ENCODE results near the gene MBD5. TPM values are rescaled to one million over a fixed set of nuclear protein-coding genes. Genes with fewer than 3 reads are reported as not detected.

MBD5 gene
- total RNA-seq: 8.3 TPM

DNA sequence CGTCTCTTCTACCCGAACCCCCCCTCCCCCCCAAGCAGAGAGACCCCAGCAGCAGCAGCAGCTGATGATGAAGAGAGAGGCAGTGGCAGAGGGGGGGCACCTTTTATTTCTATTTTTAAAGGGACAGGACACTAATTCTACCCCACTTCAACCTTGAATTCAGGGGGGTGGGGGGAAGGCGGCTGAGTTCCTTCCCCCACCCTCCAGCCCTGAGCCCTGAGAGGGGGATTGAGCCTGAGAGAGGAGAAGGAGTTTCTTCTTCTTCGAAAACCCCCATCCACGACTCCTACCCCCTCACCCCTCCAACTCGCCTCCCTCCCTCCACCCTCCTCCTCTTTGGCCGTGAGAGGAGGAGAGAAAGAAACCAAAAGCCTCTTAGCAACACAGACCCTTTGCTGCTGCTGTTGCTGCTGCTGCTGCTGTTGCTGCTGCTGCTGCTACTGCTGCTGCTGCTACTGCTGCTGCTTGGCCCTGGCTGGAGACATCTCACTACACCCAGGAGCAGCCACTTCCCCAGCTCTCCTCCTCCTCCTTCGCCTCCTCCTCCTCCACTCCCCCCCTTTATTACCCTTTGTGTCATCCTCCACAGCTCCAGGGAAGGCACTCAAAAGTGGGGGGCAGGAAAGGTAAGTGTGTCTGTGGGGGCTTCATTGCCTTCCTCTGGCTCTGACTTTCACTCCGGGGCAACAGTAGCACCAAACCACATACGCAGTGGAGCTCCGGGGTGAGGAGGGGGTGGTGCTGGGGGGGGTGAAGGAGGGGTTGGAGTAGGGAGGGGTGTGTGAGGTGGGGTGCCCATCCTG lies at the start of gene MBD5:
MBD5 (plus strand) TSS at position 33 of the 803 bp plus-strand sequence.
- peak in 1 of 2 donors; percentile 58 for DNase-seq (ENCODE audit: low spot score in 2 of 2)
- TF ChIP-seq, protein P1, sequence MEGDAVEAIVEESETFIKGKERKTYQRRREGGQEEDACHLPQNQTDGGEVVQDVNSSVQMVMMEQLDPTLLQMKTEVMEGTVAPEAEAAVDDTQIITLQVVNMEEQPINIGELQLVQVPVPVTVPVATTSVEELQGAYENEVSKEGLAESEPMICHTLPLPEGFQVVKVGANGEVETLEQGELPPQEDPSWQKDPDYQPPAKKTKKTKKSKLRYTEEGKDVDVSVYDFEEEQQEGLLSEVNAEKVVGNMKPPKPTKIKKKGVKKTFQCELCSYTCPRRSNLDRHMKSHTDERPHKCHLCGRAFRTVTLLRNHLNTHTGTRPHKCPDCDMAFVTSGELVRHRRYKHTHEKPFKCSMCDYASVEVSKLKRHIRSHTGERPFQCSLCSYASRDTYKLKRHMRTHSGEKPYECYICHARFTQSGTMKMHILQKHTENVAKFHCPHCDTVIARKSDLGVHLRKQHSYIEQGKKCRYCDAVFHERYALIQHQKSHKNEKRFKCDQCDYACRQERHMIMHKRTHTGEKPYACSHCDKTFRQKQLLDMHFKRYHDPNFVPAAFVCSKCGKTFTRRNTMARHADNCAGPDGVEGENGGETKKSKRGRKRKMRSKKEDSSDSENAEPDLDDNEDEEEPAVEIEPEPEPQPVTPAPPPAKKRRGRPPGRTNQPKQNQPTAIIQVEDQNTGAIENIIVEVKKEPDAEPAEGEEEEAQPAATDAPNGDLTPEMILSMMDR (IDR thresholded peaks at IDR 0.05): no peak
- H3K36me3 ChIP-seq: no peaks in the 10 kb centered on the region
- H3K27ac ChIP-seq: peak within 1 kb of the TSS; percentile 89 to 91
- intact Hi-C loops (cut with DNase I): loop anchor here (2.0 to 10.0 kb wide), 2 partner anchors 176 to 1564 kb away; partner anchors contain the start of genes ACVR2A and MMADHC
- H3K27me3 ChIP-seq: no peaks in the 10 kb centered on the region
- H3K4me1 ChIP-seq: peaks cover 3 to 15% of the 10 kb centered on the region in 2 donors
- H3K9me3 ChIP-seq: no peaks in the 10 kb centered on the region
- H3K4me3 ChIP-seq: peak within 1 kb of the TSS; percentile 81 to 86

GRCh38 chr2:147976102-147976501 lies 44.8 kb upstream of the MBD5 start:
- intact Hi-C loops (cut with DNase I): no loop called here
- Histone ChIP-seq H3K27me3 (no peaks in the 10 kb centered on the region), H3K9me3 (no peaks in the 10 kb centered on the region), H3K27ac (no peak overlapping the region), H3K4me3 (no peak overlapping the region), H3K36me3 (peaks cover 0 to 13% of the 10 kb centered on the region in 2 donors), H3K4me1 (no peaks in the 10 kb centered on the region)
- TF ChIP-seq, protein P1 (IDR thresholded peaks at IDR 0.05): no peak
- DNase-seq (ENCODE audit: low spot score in 2 of 2): no peak

DNA sequence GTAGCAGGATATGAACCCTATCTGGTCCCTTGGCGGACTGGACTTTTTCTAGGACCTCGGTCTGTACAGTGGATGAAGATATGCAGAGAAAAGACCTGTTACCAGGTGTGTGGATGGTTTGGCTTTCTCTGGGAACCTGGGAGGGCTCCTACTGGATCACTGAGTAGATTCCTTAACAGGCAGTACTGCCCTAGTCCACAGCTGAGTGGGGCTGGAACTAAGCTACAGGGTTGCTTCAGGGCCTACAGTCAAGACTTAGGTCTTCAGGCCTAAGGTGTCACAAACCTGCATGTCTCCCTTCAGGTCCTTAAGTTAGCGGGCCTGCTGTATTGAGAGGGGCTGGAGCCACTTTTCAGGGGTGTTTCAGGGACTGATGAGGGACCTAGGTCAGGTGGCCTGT lies 43.2 kb upstream of the MBD5 start:
- Histone ChIP-seq H3K27me3 (no peaks in the 10 kb centered on the region), H3K4me3 (no peak overlapping the region), H3K27ac (no peak overlapping the region), H3K4me1 (no peaks in the 10 kb centered on the region), H3K9me3 (no peaks in the 10 kb centered on the region), H3K36me3 (peaks cover 0 to 7% of the 10 kb centered on the region in 2 donors)
- no peak for DNase-seq (ENCODE audit: low spot score in 2 of 2)
- intact Hi-C loops (cut with DNase I): no loop called here
- TF ChIP-seq, protein P1 (IDR thresholded peaks at IDR 0.05): no peak

GRCh38 chr2:147980940-147981528 lies 39.9 kb upstream of the MBD5 start:
- Histone ChIP-seq H3K36me3 (no peaks in the 10 kb centered on the region), H3K9me3 (no peaks in the 10 kb centered on the region), H3K4me1 (no peaks in the 10 kb centered on the region), H3K4me3 (no peak overlapping the region), H3K27ac (no peak overlapping the region), H3K27me3 (no peaks in the 10 kb centered on the region)
- DNase-seq (ENCODE audit: low spot score in 2 of 2): no peak
- intact Hi-C loops (cut with DNase I): no loop called here
- TF ChIP-seq, protein P1 (IDR thresholded peaks at IDR 0.05): no peak

DNA sequence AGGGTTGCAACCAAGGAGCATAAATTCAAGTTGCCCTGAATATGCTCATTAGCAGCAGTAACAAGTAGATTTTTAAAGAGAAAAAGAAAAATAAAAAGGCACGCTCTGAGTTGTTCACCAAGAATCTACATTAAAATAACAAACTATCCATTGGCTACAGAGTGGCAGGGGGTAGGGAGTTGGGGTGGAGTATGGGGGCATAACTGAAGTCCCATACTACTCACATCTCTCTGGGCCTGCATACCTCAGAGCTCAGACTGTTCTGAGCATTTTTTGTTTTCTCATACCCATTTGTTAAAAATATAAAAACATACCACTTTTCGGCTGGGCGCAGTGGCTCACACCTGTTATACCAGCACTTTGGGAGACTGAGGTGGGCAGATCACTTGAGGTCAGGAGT lies 31.8 kb upstream of the MBD5 start:
- TF ChIP-seq, protein P1 (IDR thresholded peaks at IDR 0.05): no peak
- Histone ChIP-seq H3K4me1 (no peaks in the 10 kb centered on the region), H3K4me3 (no peak overlapping the region), H3K27me3 (no peaks in the 10 kb centered on the region), H3K27ac (no peak overlapping the region), H3K9me3 (no peaks in the 10 kb centered on the region), H3K36me3 (no peaks in the 10 kb centered on the region)
- DNase-seq (ENCODE audit: low spot score in 2 of 2): no peak
- intact Hi-C loops (cut with DNase I): no loop called here

All from ascending aorta (tissue), 2 donors.